GM19438 (cell line): ENCODE data around the gene CD40LG.

ENCODE experiments used
- ATAC-seq: cut with Tn5 transposase; IDR thresholded peaks from one replicate; pipeline ENCODE4 v1.9.1; 2021; ENCODE audit warnings: low read depth; ENCODE audit not compliant: unreplicated experiment

The CD40LG gene

DNA sequence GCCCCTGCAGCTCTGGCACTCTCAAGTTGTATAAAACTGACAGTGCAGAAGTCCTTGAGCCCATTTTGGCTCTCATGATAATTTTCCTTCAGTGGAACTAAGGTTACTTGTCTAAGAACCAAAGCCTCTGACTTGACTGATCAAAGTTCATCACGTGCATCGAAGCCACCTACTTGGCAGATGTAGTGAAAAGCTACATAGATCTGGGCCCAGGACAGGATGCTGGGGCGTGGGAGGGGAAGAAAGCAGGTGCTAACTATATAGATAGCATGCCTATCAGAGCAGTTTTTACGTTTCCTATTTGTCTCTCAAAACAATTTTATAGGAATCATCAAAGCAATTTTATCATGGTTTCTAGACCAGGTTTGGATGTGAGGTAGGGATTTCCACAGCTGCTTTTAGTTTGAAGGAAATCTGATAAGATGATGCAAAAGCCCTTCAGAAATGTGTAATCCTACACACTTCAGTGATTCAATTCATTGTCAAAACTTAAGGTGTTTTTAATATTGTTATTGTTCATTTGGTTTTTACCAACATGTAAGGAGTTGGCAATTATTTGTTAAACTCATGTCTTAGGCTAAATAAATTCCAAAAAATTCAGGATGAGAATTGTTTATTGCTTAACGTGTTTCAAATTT, 1.2 kb upstream of the CD40LG start:
- ATAC-seq, result no peak

DNA sequence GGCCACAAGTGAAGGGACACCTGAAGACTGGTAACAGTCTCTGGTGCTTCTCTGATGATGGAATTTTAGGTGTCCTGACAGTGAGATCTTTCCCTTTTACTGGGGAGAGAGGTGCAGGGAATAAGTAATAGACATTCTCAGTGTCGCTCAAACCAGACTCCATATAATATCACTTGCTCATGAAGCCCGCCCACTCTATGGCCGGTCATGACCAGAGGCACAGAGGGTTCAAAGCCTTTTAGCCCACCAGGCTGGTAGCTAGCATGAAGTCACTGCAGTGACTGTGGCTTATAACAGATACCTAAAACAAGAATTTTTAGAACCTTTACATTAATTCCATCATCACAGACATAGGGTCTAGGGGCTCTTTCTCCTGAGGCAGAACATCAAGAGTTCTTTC, 2.9 kb downstream of the CD40LG start:
- ATAC-seq, result no peak

DNA sequence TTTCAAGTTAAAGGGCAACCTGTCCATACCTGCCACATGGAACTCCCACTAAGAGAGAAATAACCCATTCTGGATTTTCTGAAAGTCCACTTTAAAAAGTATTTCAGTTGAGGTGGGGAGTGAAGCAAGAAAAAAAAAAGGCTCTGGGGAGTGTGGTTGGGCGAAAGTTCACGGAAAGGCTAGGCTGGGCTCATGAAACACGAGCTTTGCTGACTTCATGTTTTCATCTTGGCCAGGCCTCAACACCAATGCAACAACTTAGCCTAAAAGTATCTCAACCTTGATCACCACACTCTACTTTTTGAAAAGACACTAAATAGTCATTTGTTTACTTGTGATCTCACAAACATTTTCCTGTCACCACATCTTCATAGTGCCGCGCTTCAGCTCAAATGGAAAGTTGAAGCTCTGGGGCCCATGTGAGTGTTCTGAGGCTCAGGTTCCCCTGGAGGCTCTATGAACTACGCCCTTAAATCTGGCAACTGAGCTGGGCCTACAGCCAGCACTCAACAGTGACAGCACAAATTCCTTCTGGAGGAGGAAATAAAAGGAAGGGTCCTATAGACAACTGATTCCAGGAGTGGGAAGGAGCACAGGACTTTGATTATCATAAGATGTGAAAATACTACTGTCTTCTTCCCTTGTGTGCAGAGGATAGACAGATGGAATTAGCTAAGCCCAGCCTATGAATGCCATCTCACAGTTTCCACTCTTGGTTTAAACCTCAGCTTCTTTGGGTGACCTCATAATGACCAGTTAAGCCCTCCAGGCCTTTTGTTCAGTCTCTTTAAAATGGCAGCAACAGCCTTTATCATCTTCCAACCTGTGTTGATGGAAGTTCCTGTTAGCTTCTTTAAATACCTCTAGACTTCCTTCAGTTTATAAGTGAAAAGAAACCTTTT, 5.1 kb downstream of the CD40LG start:
- no peak for ATAC-seq

DNA sequence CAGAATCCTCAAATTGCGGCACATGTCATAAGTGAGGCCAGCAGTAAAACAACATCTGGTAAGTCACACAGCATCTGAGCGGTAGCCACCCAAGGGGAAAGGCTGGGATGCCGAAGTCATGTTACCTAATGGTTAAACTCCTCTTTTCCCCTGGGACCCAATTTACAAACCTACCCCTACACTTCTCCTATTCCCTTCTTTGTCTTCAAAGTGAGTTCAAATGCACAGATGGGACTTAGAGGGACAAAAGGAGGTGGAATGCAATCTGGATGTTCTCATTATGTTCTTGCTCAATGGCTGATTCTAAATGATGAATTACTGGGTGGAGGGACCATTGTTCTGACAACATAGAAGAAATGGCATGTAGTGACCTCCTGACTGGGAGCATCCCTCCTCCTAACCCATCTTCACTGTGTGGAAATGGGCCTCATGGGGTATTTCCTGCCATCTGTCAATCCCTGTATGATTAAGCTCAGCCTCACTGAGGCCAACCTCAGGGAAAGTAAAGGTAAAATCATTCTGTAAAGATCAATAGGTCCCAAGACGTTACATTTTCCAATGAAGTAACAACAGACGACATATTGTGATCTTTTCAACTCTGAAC, 8.5 kb downstream of the CD40LG start:
- ATAC-seq, result no peak

DNA sequence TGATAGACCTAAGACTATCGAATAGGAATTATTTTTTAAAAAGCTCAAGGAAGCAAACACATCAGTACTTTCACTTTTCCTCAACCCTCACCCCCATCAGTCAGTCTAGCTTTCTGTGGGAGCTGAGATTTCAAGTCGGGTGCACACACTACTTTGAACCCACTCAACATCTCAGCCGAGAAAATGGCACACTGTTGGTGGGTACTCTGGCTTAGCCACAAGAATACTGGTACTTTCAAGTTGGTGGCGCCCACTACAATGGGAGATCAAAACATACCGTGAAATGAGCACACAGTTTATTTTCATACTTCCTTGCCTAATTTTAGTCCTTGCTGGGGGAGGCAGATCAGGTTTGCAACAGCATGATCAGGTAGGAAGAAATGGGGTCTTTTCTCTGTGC, 10.2 kb downstream of the CD40LG start:
- ATAC-seq, result no peak

DNA sequence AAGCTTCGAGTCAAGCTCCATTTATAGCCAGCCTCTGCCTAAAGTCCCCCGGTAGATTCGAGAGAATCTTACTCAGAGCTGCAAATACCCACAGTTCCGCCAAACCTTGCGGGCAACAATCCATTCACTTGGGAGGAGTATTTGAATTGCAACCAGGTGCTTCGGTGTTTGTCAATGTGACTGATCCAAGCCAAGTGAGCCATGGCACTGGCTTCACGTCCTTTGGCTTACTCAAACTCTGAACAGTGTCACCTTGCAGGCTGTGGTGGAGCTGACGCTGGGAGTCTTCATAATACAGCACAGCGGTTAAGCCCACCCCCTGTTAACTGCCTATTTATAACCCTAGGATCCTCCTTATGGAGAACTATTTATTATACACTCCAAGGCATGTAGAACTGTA, 11.2 kb downstream of the CD40LG start:
- no peak for ATAC-seq

DNA sequence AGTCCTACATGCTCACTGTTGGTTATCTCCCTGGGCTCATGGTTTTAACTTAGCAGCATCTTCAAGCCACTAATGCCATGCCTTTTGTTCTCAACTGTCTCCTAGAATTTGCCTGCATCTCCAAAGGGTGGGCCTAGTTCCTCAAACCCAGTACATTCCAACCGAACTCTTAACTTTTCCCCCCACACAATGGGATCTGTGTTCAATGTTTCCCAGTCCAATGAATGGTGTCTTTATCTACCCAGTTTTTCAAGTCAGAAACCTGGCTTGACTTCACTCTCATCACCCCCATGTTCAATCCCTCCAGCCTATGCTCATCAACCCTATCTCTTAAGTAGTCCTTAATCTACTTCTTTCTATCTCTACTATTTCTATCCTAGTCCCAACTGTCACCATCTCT, 12.9 kb downstream of the CD40LG start:
- ATAC-seq, result no peak

DNA sequence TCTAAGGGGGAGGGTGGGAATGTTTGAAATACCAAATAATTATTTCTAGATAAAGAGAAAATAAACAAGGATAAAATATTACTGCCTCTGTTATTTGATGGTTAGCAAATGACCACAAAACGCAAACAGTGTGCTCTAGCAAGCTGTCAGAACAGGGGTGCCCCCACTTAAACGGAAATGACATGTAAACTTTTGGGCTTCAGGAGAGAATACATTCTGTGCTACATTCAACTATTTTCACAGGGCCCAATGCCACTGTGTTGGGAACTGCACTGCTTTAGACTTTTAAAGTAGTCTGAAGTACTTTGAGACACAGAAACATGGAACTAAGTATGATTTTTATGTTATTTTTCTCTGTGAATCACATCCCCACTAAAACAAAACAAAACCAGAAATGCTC, 14.1 kb downstream of the CD40LG start:
- no peak for ATAC-seq

DNA sequence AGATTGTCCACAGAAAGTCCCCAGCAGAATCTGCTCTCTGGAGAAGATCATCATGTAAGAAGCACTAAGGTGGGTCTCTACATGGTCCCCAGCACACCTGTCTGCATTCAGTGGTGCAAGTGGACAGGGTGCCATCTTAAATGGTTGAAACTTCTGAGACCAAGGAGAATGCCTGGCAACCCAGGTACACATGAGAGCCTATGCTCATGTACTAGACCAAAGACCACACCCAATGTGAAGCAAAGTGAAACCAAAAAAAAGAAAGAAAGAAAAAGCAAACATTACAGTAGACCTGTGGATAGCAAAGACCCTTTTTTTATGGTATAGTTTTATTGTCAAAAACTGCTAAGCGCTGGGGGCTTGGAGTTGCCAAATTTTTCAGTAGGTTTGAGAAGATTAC, 15.0 kb downstream of the CD40LG start:
- ATAC-seq, result no peak

DNA sequence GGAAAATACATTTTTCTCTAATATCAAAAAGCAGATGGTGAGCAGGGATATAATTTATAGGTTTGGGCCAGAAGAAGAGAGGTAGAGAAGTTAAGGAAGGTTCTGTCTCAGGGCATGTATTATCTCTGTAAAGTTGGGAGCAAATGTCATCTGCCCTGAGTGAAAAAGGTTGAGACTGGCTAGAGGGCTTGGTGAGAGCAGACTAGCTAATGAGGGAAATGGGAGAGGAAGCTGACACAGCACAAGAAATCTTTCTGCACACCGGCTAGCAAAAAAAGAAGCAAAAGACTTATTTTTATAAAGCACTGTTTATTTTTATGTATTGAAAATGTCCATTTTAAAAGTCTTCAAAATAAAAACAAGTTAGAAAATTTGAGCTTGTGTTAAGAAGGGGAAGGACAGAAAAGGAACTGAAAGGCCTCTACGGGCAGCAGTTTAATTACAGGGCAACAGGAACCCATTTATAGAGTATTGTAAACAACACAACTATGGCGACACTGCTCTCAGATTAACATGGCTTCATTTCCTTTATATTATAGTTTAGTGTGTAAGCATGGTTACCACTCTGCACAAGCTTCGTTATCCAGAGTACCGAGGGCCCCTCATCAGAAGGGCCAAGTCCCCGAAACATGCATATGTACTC, 17.4 kb downstream of the CD40LG start:
- peak; percentile 55 for ATAC-seq

DNA sequence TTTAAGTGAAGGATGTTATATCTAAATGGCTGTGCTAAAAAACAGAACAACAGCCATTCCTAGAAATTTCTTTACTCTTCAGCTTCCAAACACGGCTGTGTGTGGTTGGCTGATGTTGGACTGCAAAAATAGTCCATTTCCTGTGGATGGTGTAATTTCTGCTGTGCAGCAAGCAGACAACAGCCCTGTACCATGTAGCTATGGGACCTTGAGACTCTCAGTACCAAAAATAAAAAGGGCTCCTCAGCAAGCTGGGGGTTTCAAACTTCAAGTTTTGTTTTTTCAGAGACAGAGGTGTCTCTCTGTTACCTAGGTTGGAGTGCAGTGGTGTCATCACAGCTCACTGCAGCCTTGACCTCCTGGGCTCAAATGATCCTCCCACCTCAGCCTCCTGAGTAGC, 18.1 kb downstream of the CD40LG start:
- no peak for ATAC-seq

DNA sequence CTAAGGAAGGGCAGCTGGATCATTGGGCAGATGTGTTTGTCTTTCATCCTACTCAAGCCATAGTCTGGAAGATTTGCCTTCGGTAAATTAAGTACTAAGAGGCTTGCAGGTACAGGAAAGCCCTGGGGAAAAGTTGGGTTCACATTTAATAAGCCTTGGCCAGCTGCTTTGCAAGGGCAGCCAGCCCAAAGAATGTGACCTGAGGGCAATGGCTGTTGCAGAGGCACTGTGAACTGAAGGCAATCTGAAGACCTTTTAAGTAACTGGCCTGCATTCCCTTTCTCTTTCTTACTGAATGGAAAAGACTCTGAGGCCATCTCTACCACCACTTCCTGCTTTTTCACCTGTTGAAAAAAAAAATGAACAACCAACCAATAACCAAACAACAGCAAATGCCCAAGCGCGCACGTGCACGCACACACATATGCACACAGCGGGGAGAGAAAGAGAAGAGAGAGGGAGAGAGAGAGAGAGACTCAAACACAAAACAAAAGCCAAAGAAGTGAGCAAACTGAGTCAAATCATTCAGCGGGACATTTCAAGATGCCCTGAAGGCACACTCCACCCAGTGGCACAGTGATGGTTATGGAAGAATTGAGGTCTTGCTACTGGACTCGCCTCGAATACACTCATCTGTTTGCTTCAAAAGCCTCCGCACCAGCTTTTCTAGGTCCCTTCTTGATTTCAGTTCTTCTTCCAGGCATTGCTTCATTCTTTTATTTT, 19.6 kb downstream of the CD40LG start:
- no peak for ATAC-seq

DNA sequence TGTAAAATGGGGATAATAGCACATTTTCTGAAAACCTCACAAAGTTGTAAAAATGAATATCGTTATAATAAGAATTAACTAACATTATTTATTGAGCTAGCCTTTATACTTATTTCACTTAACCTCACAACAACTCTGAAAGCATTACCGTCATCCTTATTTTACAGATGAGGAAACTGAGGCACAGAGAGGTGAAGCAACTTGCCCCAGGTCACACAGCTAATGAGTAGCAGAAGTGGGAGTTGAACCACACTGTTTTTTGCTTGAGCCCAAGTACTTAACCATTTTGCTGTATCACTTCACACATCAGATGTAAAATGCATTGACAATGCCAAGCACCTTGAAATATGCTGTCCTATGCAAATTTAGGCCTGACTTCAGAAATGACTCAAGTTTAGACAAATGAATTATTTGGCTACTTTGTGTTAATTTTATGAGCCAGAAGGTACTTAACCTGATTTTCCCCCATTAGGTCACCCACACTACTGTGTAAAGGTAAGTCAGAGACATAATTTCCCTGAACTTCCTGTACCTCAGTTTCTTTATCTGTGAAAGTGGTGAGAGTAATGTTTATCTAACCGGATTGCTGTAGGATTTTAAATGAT, 23.1 kb downstream of the CD40LG start:
- ATAC-seq, result no peak

DNA sequence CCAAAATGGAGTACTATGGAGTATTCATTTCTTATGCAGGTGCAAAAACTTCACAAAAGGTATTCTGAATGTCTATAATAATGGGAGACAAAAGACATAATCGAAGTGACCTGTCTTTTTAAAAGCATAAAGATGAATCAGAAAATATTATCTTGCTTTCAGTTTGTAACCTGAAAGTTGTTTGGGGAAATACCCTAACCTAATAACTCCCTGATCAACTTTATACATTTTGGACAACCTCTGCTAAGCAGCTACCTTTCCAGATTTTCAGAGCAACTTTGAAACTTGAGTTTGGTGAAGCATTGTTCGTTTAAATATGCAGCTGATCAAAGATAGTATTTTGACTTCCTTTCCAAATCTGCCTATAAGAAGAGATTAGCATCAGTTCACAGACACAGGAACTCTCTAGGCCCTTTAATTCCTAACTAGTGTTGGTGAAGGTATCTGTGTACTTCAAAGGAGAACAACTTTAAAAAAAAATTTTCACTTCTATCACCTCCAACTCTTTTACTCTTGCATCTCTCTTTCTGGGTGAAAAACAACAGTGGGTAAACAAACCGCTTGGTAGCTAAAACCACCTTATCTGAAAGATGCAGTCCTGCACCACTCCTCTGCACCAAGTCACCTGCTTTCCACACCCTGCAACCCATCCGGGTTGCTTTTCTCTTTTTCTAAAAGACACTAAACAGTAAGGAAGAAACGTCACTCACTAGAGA, 26.5 kb downstream of the CD40LG start:
- ATAC-seq, result no peak

DNA sequence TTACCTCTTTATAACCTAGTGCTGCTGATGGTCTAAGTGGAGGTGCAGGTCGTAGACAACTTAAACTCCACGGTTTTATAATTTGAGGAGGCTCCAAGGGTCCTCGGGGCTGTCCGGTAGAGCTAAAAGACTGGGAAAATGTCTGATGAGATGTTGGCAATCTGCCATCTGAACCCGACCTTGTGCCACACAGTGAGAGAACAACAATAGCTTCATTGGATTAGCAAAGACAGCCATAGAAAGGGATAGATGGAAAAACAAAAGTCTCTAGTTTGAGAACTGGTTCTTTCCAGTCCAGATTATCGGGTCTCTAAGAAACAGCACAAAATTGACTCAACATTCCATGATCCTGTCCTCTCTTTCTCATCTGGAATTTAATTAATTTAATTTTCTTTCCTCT, 31.6 kb downstream of the CD40LG start:
- no peak for ATAC-seq

DNA sequence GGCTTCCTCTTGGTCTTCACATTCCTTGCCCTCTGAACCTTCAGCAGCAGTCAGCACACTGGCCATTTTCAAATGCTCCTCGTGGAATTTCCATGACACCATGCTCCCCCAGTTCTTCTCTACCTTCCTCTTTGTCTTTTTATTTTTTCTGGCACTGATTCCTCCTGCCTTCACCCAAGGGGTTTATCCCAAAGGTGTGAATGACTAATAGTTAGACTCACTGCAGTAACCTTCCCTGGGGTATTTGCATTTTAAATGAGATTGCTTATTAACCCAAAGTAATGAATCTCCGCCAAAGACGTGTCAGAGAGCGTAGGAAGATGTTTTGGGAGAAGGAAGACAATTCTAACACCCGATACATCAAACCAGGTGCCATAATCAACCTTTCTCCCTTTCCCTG, 36.2 kb downstream of the CD40LG start:
- no peak for ATAC-seq

DNA sequence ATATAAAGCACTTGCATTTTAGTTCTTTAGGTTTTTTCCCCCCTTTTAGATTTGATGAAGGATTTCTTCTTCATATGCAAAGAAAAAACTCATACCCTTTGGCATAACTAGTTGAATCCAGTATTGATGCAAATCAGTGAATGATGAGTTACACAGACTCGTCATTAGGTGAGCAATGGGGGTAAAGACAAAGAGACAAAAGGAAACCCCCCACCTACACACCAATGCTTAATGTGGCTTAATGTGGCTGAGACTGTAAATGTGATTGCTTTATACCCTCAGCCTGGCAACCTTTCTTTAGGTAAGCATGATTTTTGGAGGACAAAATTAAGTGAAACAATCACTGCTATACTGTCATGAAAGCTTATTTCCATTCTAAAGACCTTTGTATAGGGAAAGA, 39.5 kb downstream of the CD40LG start:
- ATAC-seq, result no peak

DNA sequence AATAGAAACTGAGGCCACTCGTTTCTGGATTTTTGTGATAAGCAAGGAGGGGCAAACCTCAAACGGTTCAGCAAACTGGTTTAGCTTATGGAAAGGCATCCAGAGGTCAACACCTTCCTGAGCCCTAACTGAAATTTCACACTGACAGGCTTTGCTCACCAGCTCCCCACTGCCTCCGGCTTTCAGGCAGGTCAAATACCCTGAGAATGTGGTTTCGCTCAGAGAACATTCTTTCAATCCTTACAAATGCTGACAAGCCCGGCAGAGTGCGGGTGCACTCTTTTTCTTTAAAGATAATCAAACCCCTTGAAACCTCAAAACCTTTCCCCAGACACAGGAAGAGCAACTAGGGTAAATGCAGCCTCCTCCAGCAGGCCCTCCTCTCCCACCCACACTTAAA, 41.5 kb downstream of the CD40LG start:
- no peak for ATAC-seq

DNA sequence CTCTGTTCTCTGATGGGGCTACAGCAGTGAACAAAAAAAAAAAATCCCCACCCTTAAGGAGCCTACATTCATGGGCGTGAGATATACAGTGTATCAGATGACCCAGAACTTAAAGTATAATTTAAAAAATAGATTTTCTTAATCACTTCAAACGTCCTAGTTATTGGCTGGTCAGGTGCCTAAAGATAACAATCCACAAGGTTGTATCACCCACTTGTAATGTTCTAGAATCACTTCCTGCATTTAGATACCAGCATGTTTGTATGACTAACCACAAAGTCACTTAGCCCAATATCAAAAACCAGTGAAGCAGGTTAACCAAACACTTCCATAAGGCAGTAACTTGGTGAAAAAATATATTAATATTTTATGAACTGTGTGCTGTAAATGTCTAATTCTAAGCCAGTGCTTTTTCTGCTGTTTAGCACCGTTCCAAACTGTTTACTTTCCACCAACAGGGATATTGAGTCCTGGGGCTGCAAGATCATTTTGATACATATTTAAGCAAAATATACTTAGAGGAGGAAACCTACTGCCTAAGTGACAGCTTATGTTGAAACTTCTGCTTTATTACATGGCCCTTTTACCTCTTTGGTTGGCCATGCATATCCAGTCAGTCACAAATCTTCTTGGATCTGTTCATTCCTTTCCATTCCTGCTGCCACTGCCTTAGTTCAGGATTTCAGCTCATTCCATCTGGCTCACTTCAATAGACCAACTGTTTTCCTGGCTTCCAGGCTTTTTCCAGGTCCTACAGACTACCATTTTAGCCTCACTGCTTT, 43.3 kb downstream of the CD40LG start:
- ATAC-seq, result no peak
